Osteocyte (in vitro differentiated cells): Measurements from ENCODE around the gene HDAC3. TPM values are rescaled to one million over a fixed set of nuclear protein-coding genes. Genes with fewer than 3 reads are reported as not detected.

Source experiments
- DNase-seq: peaks from one replicate; pipeline ENCODE4 v3.0.0; 2021; ENCODE audit warnings: mixed read lengths; ENCODE audit not compliant: unreplicated experiment; ENCODE audit errors: extremely low spot score
- H3K27ac Mint-ChIP-seq: one replicate; pipeline ENCODE4 v1.8.0; 2021; ENCODE audit warnings: mild to moderate bottlenecking, mixed read lengths; ENCODE audit not compliant: unreplicated experiment
- H3K27me3 Mint-ChIP-seq: one replicate; pipeline ENCODE4 v1.8.0; 2021; ENCODE audit warnings: mixed read lengths; ENCODE audit not compliant: unreplicated experiment
- H3K36me3 Mint-ChIP-seq: one replicate; pipeline ENCODE4 v1.8.0; 2021; ENCODE audit warnings: mixed read lengths; ENCODE audit not compliant: unreplicated experiment
- H3K4me1 Mint-ChIP-seq: one replicate; pipeline ENCODE4 v1.8.0; 2021; ENCODE audit warnings: mixed read lengths; ENCODE audit not compliant: unreplicated experiment
- H3K4me3 Mint-ChIP-seq: one replicate; pipeline ENCODE4 v1.8.0; 2021; ENCODE audit warnings: mild to moderate bottlenecking, moderate library complexity, mixed read lengths; ENCODE audit not compliant: unreplicated experiment
- H3K9me3 Mint-ChIP-seq: one replicate; pipeline ENCODE4 v1.8.0; 2021; ENCODE audit warnings: mixed read lengths; ENCODE audit not compliant: unreplicated experiment
- CTCF ChIP-seq: fragments of 200-600 bp; sonication (generic); IDR thresholded peaks from 2 replicates; pipeline ENCODE4 v1.5.0; 2021; ENCODE audit warnings: antibody characterized with exemption, mild to moderate bottlenecking, moderate library complexity
- total RNA-seq: library from RNA; stranded (reverse); gene quantifications from 2 replicates; pipeline ENCODE4 v1.2.1, GENCODE V29; 2021

The HDAC3 gene
- total RNA-seq, 1 donor from 2014 or later: 67.9 TPM

- no peak overlapping the region for H3K27ac Mint-ChIP-seq
- no peaks in the 10 kb centered on the region for H3K4me1 Mint-ChIP-seq
- no peak for TF ChIP-seq CTCF
- no peaks in the 10 kb centered on the region for H3K9me3 Mint-ChIP-seq
- H3K4me3 Mint-ChIP-seq: no peak overlapping the region
- H3K27me3 Mint-ChIP-seq: no peaks in the 10 kb centered on the region
- H3K36me3 Mint-ChIP-seq: no peaks in the 10 kb centered on the region
- DNase-seq: no peak
Measured at GRCh38 chr5:141674747-141675146, 38.1 kb upstream of the HDAC3 start.

DNA sequence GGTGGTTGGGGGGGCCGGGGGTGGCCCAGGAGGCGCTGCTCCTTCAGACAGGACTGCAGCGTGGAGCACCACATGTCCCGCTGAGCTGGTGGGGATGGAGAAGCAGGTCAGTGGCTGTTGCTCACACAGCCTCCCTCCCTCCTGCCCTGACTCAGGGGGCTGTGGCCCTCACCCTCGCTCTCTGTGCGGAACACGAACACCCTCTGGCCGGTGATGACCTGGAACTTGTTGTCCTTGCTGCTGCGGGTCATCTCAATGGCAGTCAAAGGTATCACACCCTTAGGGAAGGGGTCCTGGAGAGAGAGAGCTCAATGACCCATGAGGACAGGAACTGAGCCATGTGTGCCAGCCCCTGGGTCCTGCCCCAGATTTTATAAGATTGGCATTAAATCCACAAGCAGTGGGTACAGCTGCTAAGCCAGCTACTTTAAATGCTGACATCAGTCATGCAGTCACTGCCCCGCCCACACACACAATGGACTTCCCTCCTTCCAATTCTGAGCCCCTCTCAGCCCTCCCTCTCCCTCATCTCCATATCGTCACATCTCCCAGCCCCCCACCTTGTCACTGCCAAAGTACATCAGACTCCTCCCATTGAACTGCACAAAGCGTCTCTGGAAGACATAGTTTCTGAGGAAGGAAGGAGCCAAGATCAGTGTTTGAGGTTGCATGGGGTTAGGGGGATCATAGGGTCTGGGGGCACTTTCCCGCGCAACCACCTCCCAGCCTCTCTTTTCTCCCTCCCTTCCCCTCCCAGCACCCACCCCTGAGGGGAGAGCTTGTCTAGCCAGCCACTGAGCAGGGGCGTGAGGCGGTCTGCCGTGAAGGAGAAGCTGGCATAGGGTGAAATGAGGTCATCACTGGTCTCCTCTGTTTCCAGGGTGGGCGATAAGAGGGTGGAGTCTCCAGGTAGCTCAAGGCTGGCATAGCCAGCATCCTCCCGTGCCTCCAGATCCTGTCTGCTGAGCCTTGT is 36.5 kb upstream of the HDAC3 start:
- H3K9me3 Mint-ChIP-seq: no peaks in the 10 kb centered on the region
- H3K27ac Mint-ChIP-seq: no peak overlapping the region
- DNase-seq: no peak
- no peaks in the 10 kb centered on the region for H3K27me3 Mint-ChIP-seq
- no peak for TF ChIP-seq CTCF
- no peaks in the 10 kb centered on the region for H3K36me3 Mint-ChIP-seq
- H3K4me1 Mint-ChIP-seq: no peaks in the 10 kb centered on the region
- no peak overlapping the region for H3K4me3 Mint-ChIP-seq

- TF ChIP-seq CTCF: no peak
- Mint-ChIP-seq H3K36me3 (no peaks in the 10 kb centered on the region), H3K4me3 (no peak overlapping the region), H3K27ac (no peak overlapping the region), H3K9me3 (no peaks in the 10 kb centered on the region), H3K27me3 (no peaks in the 10 kb centered on the region), H3K4me1 (no peaks in the 10 kb centered on the region)
- DNase-seq: no peak
Measured at GRCh38 chr5:141672071-141672840, 35.6 kb upstream of the HDAC3 start.

DNA sequence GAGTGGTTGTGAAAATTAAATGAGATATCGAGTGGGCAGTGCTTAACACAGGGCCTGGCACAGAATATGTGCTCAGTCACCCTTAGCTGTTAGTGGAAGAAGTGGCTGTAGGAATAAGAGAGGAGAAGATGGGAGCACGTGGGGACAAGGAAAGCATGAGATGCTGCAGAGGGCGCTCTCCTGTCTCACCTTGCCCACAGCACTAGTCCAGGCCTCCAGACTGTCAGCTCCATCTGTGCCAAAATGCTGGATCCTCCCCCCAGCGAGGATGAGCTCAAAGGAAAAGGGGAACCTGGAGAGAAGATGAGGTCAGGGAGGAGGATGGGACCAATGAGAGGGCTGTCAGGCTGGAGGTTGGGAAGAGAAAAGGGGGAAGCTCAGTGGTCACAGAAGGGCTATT is 32.9 kb upstream of the HDAC3 start:
- Mint-ChIP-seq H3K27ac (no peak overlapping the region), H3K4me3 (no peak overlapping the region), H3K4me1 (no peaks in the 10 kb centered on the region), H3K36me3 (no peaks in the 10 kb centered on the region), H3K27me3 (no peaks in the 10 kb centered on the region), H3K9me3 (no peaks in the 10 kb centered on the region)
- DNase-seq: no peak
- no peak for TF ChIP-seq CTCF
